Measurements from ENCODE around the gene KAZN. TPM values are rescaled to one million over a fixed set of nuclear protein-coding genes. Genes with fewer than 3 reads are reported as not detected.

KAZN gene
- total RNA-seq, 1 donor from 2014 or later, result 7.9 TPM

DNA sequence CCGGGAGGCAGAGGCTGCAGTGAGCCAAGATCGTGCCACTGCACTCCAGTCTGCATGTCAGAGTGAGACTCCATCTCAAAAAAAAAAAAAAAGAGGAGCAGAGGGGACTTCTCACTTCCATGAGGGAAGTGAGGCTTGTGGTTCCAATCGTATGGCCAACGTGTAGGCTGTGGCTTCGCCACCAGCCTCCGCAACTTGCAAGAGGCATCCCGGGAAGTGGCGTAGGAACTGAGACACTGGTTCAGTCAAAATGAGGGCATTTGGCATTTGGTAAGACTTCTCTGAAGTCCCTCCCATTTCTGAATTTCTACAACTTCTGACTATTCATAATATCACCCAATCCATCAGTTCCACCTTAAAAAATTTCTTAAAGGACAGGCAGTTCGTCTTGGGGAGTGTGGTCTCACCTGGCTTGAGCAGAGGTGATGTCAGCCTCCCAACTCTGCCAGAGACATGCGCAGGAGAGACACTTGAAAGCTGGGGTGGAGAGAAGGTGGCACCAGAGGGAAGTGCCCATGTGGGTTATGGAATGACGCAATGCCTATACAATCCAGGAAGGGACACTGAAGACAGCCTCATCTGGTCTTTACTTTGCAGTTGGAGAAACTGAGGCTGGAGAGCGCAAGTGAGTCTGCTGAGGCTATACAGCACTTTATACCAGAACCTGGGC, 17.2 kb downstream of the KAZN start:
- Mint-ChIP-seq H3K4me1 (ENCODE audit: low read depth, unreplicated experiment) (no peaks in the 10 kb centered on the region), H3K27me3 (ENCODE audit: unreplicated experiment) (peaks cover 3% of the 10 kb centered on the region), H3K4me3 (ENCODE audit: unreplicated experiment) (no peak overlapping the region), H3K9me3 (ENCODE audit: unreplicated experiment) (no peaks in the 10 kb centered on the region), H3K27ac (ENCODE audit: unreplicated experiment) (no peak overlapping the region), H3K36me3 (ENCODE audit: unreplicated experiment) (no peaks in the 10 kb centered on the region)
- DNase-seq, result no peak
- TF ChIP-seq, protein P1, sequence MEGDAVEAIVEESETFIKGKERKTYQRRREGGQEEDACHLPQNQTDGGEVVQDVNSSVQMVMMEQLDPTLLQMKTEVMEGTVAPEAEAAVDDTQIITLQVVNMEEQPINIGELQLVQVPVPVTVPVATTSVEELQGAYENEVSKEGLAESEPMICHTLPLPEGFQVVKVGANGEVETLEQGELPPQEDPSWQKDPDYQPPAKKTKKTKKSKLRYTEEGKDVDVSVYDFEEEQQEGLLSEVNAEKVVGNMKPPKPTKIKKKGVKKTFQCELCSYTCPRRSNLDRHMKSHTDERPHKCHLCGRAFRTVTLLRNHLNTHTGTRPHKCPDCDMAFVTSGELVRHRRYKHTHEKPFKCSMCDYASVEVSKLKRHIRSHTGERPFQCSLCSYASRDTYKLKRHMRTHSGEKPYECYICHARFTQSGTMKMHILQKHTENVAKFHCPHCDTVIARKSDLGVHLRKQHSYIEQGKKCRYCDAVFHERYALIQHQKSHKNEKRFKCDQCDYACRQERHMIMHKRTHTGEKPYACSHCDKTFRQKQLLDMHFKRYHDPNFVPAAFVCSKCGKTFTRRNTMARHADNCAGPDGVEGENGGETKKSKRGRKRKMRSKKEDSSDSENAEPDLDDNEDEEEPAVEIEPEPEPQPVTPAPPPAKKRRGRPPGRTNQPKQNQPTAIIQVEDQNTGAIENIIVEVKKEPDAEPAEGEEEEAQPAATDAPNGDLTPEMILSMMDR (IDR thresholded peaks at IDR 0.05; ENCODE audit: partially characterized antibody, unreplicated experiment), result no peak

DNA sequence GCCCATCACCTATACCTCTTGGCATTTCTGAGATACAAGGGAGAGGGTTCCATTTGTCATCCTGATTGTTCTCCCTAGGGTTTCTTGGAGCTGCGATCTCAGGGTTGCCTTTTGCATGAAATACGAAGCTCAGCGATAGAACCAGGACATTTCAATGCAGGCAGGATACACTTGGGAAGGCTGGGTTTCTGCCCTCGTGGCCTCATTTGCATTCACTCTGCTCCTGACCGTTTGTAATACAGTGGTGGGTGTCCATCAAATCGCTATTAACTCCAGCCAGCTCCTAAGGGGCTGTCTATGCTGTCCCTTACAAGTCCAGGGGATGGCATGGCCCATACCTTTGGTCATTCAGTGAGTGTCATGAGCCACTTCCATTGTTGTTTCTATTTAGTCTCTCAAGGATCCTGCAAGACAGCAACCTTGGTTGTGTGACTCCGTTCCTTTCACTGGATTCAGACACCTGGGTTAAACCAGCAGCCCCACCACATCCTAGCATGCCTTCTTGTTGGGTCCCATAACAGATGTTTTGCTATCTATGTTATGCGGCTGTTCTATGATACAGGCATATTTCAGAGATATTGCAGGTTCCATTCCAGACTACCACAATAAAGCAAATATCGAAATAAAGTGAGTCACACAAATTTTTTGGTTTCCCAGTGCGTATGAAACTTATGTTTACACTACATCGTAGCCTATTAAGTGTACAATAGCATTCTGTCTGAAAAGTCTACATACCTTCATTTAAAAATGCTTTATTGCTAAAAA, 18.3 kb downstream of the KAZN start:
- Mint-ChIP-seq H3K9me3 (ENCODE audit: unreplicated experiment) (no peaks in the 10 kb centered on the region), H3K36me3 (ENCODE audit: unreplicated experiment) (no peaks in the 10 kb centered on the region), H3K4me3 (ENCODE audit: unreplicated experiment) (no peak overlapping the region), H3K27ac (ENCODE audit: unreplicated experiment) (no peak overlapping the region), H3K4me1 (ENCODE audit: low read depth, unreplicated experiment) (no peaks in the 10 kb centered on the region), H3K27me3 (ENCODE audit: unreplicated experiment) (peaks cover 3% of the 10 kb centered on the region)
- no peak for DNase-seq
- TF ChIP-seq, protein P1 (IDR thresholded peaks at IDR 0.05; ENCODE audit: partially characterized antibody, unreplicated experiment), result no peak

DNA sequence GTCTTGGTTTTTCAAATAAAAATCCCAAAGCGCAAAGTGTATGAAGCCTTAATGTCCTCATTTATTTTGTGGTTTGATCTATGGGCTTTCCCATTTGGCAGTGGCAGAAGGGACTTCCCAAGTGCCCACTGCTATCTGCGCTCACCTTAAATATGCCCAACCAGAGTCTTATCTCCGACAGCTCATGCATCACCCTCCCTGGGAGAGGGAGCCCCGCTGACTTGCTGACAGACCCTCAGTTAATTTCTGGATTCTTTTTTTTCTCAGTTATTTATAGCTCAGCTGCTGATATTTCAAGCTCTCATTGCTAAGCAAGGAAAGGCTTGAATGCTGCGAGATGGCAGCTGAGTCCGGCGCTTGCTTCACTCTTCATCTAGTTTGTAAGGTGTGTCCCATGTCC, 19.3 kb downstream of the KAZN start:
- TF ChIP-seq, protein P1 (IDR thresholded peaks at IDR 0.05; ENCODE audit: partially characterized antibody, unreplicated experiment), result no peak
- DNase-seq, result no peak
- Mint-ChIP-seq H3K4me3 (ENCODE audit: unreplicated experiment) (no peak overlapping the region), H3K27ac (ENCODE audit: unreplicated experiment) (no peak overlapping the region), H3K9me3 (ENCODE audit: unreplicated experiment) (no peaks in the 10 kb centered on the region), H3K4me1 (ENCODE audit: low read depth, unreplicated experiment) (no peaks in the 10 kb centered on the region), H3K36me3 (ENCODE audit: unreplicated experiment) (no peaks in the 10 kb centered on the region), H3K27me3 (ENCODE audit: unreplicated experiment) (peaks cover 3% of the 10 kb centered on the region)

DNA sequence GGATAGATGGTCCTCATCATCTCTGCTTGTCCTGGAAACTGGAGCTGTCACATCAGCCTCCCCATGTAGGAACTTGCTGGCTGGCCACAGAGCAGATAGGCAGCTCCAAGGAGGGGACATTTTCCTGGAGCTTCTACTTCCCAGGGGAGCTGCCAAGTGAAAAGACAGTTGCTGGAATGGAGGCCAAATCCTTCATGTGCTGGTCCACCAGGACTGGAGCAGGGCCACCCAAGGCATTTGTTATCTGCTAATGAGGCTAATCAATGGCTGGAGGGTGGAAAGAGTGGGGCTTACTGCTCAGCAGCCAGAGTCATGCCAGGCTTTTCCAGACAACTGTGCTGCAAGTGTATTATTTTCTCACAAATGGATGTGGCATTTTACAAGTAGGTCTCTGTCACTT, 22.5 kb downstream of the KAZN start:
- no peak for DNase-seq
- Mint-ChIP-seq H3K4me3 (ENCODE audit: unreplicated experiment) (no peak overlapping the region), H3K36me3 (ENCODE audit: unreplicated experiment) (no peaks in the 10 kb centered on the region), H3K4me1 (ENCODE audit: low read depth, unreplicated experiment) (peaks cover 11% of the 10 kb centered on the region), H3K9me3 (ENCODE audit: unreplicated experiment) (no peaks in the 10 kb centered on the region), H3K27ac (ENCODE audit: unreplicated experiment) (no peak overlapping the region), H3K27me3 (ENCODE audit: unreplicated experiment) (peaks cover 3% of the 10 kb centered on the region)
- TF ChIP-seq, protein P1 (IDR thresholded peaks at IDR 0.05; ENCODE audit: partially characterized antibody, unreplicated experiment), result no peak

DNA sequence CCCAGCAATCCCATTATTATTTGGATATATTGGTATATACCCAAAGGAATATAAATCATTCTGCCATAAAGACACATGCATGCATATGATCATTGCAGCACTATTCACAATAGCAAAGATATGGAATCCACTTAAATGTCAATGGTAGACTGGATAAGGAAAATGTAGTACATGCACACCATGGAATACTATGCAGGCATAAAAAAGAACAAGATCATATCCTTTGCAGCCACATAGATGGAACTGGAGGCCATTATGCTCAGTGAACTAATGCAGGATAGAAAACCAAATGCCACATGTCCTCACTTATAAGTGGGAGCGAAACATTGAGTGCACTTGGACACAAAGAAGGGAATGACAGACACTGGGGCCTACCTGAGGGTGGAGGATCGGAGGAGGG, 24.6 kb downstream of the KAZN start:
- Mint-ChIP-seq H3K27ac (ENCODE audit: unreplicated experiment) (no peak overlapping the region), H3K27me3 (ENCODE audit: unreplicated experiment) (peaks cover 3% of the 10 kb centered on the region), H3K4me3 (ENCODE audit: unreplicated experiment) (no peak overlapping the region), H3K9me3 (ENCODE audit: unreplicated experiment) (no peaks in the 10 kb centered on the region), H3K4me1 (ENCODE audit: low read depth, unreplicated experiment) (peaks cover 20% of the 10 kb centered on the region), H3K36me3 (ENCODE audit: unreplicated experiment) (no peaks in the 10 kb centered on the region)
- TF ChIP-seq, protein P1 (IDR thresholded peaks at IDR 0.05; ENCODE audit: partially characterized antibody, unreplicated experiment), result no peak
- DNase-seq, result no peak
